ENCODE results near the gene GASK1A. TPM values are rescaled to one million over a fixed set of nuclear protein-coding genes. Genes with fewer than 3 reads are reported as not detected.

GASK1A gene
- total and polyA plus RNA-seq, 2 of the 4 experiments (the other 2 are of a cell fraction) = 0.18 to 0.19 TPM

DNA sequence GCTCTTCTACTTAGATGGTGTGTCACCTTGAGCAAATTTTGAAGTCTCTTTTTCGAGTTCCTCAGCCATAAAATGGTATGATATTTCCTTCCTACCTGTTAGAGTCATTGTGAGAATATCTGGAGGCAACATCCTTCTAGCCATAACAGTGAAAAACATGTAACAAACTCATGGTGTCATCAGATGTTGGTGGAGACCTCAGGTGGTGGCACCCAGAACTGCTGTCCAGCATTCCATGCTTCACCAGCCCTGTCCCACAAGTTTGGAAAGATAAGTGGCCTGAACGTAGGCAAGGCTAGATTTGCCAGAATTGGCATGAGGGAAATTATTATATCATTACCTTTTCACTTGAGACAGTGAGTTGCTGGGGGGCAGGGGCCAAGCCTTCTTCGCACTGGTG is 30.4 kb downstream of the GASK1A start:
- Histone ChIP-seq H2BK15ac (ENCODE audit: low read depth, low read length) (no peak overlapping the region), H3K27me3 (ENCODE audit: control insufficient read depth, insufficient read depth, low read length) (peaks cover 3% of the 10 kb centered on the region; the same call in 1 of the 2 replicates), H2BK5ac (ENCODE audit: low read depth, low read length, poor library complexity, severe bottlenecking) (no peak overlapping the region), H3K9me3 (ENCODE audit: control insufficient read depth, insufficient read depth, low read length) (no peaks in the 10 kb centered on the region), H2AFZ (replicated peaks; ENCODE audit: low read length, poor library complexity) (no peak overlapping the region), H2BK20ac (ENCODE audit: low read depth, low read length) (no peak overlapping the region), H3K9ac (ENCODE audit: low read depth, low read length) (no peak overlapping the region), H2BK120ac (ENCODE audit: low read depth, low read length) (no peak overlapping the region), H3K9me1 (ENCODE audit: insufficient read depth, low read length) (no peaks in the 10 kb centered on the region), H3K56ac (ENCODE audit: extremely low read depth, insufficient read depth, low read length) (no peak overlapping the region), H2AK5ac (ENCODE audit: low read depth, low read length) (no peak overlapping the region), H3K14ac (replicated peaks; ENCODE audit: low read depth, low read length) (no peak overlapping the region), H3K4me2 (ENCODE audit: low read depth, low read length) (no peak overlapping the region), H3K36me3 (ENCODE audit: control insufficient read depth, insufficient read depth, low read length) (no peaks in the 10 kb centered on the region), H3K79me1 (ENCODE audit: low read depth in 1 of 2, low read length in 2 of 2) (no peaks in the 10 kb centered on the region), H3K4me3 (ENCODE audit: insufficient read depth, low read depth, low read length) (no peak overlapping the region), H3K18ac (ENCODE audit: low read depth, low read length) (no peak overlapping the region), H3K4ac (ENCODE audit: low read depth, low read length) (no peak overlapping the region), H4K20me1 (ENCODE audit: insufficient read depth, low read length) (no peaks in the 10 kb centered on the region), H4K5ac (ENCODE audit: low read depth, low read length) (no peak overlapping the region), H4K8ac (ENCODE audit: low read depth in 2 of 2, low read length in 2 of 2) (no peak overlapping the region), H3K27ac (ENCODE audit: insufficient read depth, low read length) (no peak overlapping the region), H4K91ac (ENCODE audit: insufficient read depth, low read depth, low read length) (no peak overlapping the region), H3K23ac (ENCODE audit: low read depth, low read length) (no peak overlapping the region), H2AK9ac (replicated peaks; ENCODE audit: low read depth, low read length, poor library complexity) (no peak overlapping the region), H3K4me1 (ENCODE audit: control insufficient read depth, insufficient read depth, low read length) (no peaks in the 10 kb centered on the region)
- intact Hi-C loops (cut with micrococcal nuclease) = no loop called here
- CTCF ChIA-PET = no interaction called here
- dilution Hi-C loops (cut with HindIII; ENCODE audit: low sequenced_read_pairs, unreplicated experiment) = no loop called here
- DNase-seq = no peak
- no peak for ATAC-seq (ENCODE audit: low read depth)
- no TSS peak for BruUV-seq (replicated peaks)
- TF ChIP-seq ELK1 (IDR thresholded peaks at IDR 0.05; ENCODE audit: borderline replicate concordance, low read depth, low read length) (no peak), RCOR1 (IDR thresholded peaks at IDR 0.05; ENCODE audit: insufficient replicate concordance, low read length) (no peak), BHLHE40 (IDR thresholded peaks at IDR 0.05; ENCODE audit: low read depth, low read length) (no peak), NFE2L2 (IDR thresholded peaks at IDR 0.05; ENCODE audit: low read depth, low read length) (no peak), POLR2A (IDR thresholded peaks at IDR 0.05; ENCODE audit: low read depth, low read length) (no peak), FOS (IDR thresholded peaks at IDR 0.05; ENCODE audit: low read depth, low read length) (no peak), MXI1 (IDR thresholded peaks at IDR 0.05; ENCODE audit: borderline replicate concordance, low read depth, low read length) (no peak), MAFK (IDR thresholded peaks at IDR 0.05; ENCODE audit: low read depth, low read length) (no peak), SMC3 (IDR thresholded peaks at IDR 0.05; ENCODE audit: low read depth, low read length) (no peak), MAZ (IDR thresholded peaks at IDR 0.05; ENCODE audit: borderline replicate concordance, low read depth, low read length) (no peak), CHD1 (IDR thresholded peaks at IDR 0.05; ENCODE audit: low read depth, low read length) (no peak), RAD21 (IDR thresholded peaks at IDR 0.05; ENCODE audit: low read length) (no peak), CEBPB (IDR thresholded peaks at IDR 0.05; ENCODE audit: low read depth, low read length) (no peak), RFX5 (IDR thresholded peaks at IDR 0.05; ENCODE audit: low read depth, low read length) (no peak)
- TF ChIP-seq, protein P1, sequence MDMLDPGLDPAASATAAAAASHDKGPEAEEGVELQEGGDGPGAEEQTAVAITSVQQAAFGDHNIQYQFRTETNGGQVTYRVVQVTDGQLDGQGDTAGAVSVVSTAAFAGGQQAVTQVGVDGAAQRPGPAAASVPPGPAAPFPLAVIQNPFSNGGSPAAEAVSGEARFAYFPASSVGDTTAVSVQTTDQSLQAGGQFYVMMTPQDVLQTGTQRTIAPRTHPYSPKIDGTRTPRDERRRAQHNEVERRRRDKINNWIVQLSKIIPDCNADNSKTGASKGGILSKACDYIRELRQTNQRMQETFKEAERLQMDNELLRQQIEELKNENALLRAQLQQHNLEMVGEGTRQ (IDR thresholded peaks at IDR 0.05; ENCODE audit: low read depth, low read length) = no peak
- TF ChIP-seq, protein P2, sequence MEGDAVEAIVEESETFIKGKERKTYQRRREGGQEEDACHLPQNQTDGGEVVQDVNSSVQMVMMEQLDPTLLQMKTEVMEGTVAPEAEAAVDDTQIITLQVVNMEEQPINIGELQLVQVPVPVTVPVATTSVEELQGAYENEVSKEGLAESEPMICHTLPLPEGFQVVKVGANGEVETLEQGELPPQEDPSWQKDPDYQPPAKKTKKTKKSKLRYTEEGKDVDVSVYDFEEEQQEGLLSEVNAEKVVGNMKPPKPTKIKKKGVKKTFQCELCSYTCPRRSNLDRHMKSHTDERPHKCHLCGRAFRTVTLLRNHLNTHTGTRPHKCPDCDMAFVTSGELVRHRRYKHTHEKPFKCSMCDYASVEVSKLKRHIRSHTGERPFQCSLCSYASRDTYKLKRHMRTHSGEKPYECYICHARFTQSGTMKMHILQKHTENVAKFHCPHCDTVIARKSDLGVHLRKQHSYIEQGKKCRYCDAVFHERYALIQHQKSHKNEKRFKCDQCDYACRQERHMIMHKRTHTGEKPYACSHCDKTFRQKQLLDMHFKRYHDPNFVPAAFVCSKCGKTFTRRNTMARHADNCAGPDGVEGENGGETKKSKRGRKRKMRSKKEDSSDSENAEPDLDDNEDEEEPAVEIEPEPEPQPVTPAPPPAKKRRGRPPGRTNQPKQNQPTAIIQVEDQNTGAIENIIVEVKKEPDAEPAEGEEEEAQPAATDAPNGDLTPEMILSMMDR (conservative IDR thresholded peaks at IDR 0.05; ENCODE audit: low read depth, low read length) = no peak
- in situ Hi-C loops (cut with MboI; ENCODE audit: low sequenced_read_pairs) = no loop called here
- WGBS, 2 experiments (ENCODE audit: extremely low coverage in 2 of 2, insufficient read length in 1 of 2) = no CpG with 5 or more reads among the region's 3 CpGs
- POLR2A ChIA-PET (ENCODE audit: unreplicated experiment) = no interaction called here

Data from IMR-90 (cell line).